Measurements from ENCODE around the gene KRTAP10-12.

Gene KRTAP10-12

DNA sequence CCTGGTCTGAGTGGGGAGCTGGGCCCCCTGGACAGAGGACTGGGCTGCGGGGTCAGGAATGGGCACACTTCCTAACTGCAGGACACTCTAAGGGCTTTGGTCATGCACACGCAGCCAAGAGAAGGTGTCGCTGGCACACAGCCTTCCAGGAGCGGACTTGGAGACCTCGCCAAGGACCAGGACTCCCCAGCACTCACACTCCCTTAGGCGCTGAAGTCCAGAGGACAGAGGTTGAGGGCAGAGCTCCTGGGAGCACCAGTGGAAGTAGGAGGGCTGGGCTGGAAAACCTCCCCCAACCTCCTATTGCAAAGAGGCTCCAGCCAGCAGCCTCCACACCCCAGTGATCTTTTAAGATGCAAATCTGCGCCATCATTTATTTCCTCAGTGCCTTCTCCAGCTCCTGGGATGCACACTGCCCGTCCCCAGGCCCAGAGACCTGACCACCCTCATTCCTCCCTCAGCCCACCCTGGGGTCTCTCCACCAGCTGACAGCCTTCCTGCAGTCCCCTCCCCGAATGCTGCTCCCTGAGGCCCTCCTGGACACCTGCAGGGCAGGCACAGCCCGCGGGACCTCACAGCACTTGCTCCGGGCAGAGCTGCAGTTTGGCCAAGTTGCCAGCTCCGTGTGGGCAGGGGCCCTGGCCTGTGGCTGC is 11.4 kb downstream of the KRTAP10-12 start:
- Histone ChIP-seq H3K27ac (ENCODE audit: low read depth, low read length, severe bottlenecking) (no peak overlapping the region), H3K36me3 (ENCODE audit: control insufficient read depth, insufficient read depth, low read length) (no peaks in the 10 kb centered on the region), H3K4me3 (ENCODE audit: extremely low read depth, insufficient read depth, low read length, poor library complexity, severe bottlenecking) (no peak overlapping the region), H3K4me1 (ENCODE audit: control insufficient read depth, insufficient read depth, low read length, poor library complexity, severe bottlenecking) (peaks cover 15% of the 10 kb centered on the region), H3K9me3 (ENCODE audit: control insufficient read depth, low read length) (no peaks in the 10 kb centered on the region)
- WGBS, 2 experiments (ENCODE audit: insufficient coverage in 2 of 2) = 1 to 4% methylated on average over 9 to 11 of the region's 13 CpGs

DNA sequence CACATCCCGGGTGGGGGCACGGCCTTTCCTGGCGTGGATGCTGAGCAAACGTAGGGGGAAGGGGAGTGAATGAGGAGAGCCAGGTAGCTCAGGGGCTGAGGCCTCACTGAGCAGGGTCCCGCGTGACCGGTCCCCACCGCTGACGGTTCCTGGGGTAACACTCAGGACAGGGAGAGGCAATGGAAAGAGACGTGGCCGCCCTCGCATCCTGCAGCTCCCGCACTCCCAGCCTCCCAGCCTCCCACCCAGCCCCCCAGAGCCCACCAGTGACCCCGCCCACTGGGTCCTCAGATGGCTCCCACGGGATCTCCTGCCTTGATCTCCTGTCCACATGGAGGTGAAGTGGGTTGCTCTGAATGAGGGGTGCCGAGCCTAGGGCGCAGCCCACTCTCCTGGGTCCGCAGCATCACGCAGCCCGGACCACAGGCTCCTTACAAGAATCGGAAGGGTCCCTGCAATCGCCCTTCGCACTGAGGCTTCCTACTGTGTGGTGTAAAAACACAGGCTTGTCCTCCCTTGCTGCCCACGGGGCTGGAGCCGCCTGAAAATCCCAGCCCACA is 12.0 kb downstream of the KRTAP10-12 start:
- WGBS, 2 experiments (ENCODE audit: insufficient coverage in 2 of 2) = 2 to 11% methylated on average over 13 to 18 of the region's 25 CpGs
- Histone ChIP-seq H3K4me3 (ENCODE audit: extremely low read depth, insufficient read depth, low read length, poor library complexity, severe bottlenecking) (no peak overlapping the region), H3K9me3 (ENCODE audit: control insufficient read depth, low read length) (no peaks in the 10 kb centered on the region), H3K36me3 (ENCODE audit: control insufficient read depth, insufficient read depth, low read length) (no peaks in the 10 kb centered on the region), H3K4me1 (ENCODE audit: control insufficient read depth, insufficient read depth, low read length, poor library complexity, severe bottlenecking) (peaks cover 15% of the 10 kb centered on the region), H3K27ac (ENCODE audit: low read depth, low read length, severe bottlenecking) (no peak overlapping the region)

DNA sequence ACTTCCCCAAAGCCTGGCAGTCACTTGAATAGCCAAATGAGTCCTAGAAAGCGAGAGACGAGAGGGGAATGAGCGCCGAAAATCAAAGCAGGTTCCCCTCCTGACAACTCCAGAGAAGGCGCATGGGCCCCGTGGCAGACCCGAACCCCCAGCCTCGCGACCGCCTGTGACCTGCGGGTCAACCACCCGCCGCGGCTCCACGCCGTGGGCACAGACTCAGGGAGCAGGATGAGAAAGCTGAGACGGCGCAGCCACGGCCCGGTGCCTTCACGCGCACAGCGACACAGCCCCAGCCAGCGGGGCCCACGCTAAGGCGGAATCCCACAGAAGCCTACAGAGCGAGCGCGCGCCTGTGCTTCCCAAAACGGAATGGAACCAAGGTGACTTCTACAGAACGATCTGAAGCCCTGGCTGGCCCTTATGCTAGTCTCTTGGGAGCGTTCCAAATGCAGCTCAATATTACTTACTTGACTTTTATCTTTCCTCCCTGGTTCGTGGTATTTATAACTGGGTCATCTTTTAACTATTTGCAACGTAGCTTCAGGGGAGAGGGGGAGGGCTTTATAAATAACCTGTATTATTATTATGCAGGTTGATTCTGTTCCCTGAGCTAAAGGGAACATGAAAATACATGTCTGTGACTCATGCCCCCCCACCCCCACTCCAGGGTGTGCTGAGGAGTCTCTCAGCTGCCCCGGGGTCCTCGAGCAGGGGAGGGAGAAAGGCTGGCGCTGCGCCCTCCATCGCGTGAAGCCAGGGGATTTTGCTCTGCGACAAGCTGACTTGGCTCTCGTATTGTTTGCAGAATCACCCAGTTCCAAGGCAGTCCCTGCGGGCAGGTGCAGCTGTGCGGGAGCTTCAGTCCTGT is 12.7 kb downstream of the KRTAP10-12 start:
- Histone ChIP-seq H3K27ac (ENCODE audit: low read depth, low read length, severe bottlenecking) (no peak overlapping the region), H3K4me1 (ENCODE audit: control insufficient read depth, insufficient read depth, low read length, poor library complexity, severe bottlenecking) (peaks cover 15% of the 10 kb centered on the region), H3K36me3 (ENCODE audit: control insufficient read depth, insufficient read depth, low read length) (no peaks in the 10 kb centered on the region), H3K4me3 (ENCODE audit: extremely low read depth, insufficient read depth, low read length, poor library complexity, severe bottlenecking) (no peak overlapping the region), H3K9me3 (ENCODE audit: control insufficient read depth, low read length) (no peaks in the 10 kb centered on the region)
- WGBS, 2 experiments (ENCODE audit: insufficient coverage in 2 of 2) = 2% methylated on average over 34 to 38 of the region's 45 CpGs

DNA sequence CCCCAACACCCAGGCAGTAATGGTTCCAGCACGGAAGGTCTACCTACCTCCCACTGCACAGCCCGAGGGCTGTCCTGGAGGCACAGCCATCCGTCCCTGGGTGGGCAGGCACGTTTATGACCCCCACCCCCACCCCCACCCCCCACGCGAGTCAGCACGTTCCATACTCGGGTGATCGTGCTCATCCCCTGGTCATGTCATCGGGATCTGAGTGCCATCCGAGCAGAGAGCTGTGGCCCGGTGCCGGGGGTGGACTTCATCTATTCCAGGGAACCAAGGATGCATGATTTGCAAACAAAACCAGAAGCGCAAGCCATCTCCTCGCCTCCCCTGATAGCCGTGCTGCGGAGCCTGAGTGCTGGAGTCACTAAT is 13.3 kb downstream of the KRTAP10-12 start:
- H3K4me1 ChIP-seq (ENCODE audit: control insufficient read depth, insufficient read depth, low read length, poor library complexity, severe bottlenecking) = peaks cover 15% of the 10 kb centered on the region
- WGBS, 2 experiments (ENCODE audit: insufficient coverage in 2 of 2) = 2 to 5% methylated on average over 12 to 13 of the region's 17 CpGs
- H3K27ac ChIP-seq (ENCODE audit: low read depth, low read length, severe bottlenecking) = no peak overlapping the region
- H3K4me3 ChIP-seq (ENCODE audit: extremely low read depth, insufficient read depth, low read length, poor library complexity, severe bottlenecking) = no peak overlapping the region
- no peaks in the 10 kb centered on the region for H3K36me3 ChIP-seq (ENCODE audit: control insufficient read depth, insufficient read depth, low read length)
- H3K9me3 ChIP-seq (ENCODE audit: control insufficient read depth, low read length) = no peaks in the 10 kb centered on the region

DNA sequence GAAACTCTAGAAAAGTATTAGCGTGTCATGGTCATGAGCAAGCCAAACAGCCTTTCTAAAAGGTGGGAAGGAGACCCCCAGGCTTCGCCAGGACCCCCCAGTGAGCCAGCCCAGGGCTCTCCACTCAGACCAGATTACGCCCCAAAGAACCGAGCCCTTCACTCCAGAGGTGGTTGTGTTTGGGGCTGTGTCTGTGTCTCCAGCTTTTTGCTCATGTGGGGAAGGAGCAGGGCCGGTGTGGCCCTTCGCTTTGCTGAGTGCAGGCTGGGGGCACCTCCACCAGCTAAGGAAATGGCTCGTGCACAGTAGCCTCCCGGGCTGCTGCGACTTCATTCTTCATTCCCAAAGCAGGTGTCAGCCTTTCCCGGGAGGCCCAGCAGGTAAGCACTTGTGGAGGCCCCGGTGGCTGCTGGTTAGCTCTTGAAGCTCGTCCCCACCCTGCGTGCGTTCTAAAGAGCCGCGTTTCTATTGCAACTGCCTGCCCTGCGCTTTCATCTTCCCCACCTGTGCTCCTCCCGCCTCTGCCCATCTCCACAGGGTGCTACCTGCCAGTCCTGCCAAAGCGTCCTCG is 13.9 kb downstream of the KRTAP10-12 start:
- Histone ChIP-seq H3K4me1 (ENCODE audit: control insufficient read depth, insufficient read depth, low read length, poor library complexity, severe bottlenecking) (peaks cover 15% of the 10 kb centered on the region), H3K27ac (ENCODE audit: low read depth, low read length, severe bottlenecking) (no peak overlapping the region), H3K36me3 (ENCODE audit: control insufficient read depth, insufficient read depth, low read length) (no peaks in the 10 kb centered on the region), H3K4me3 (ENCODE audit: extremely low read depth, insufficient read depth, low read length, poor library complexity, severe bottlenecking) (no peak overlapping the region), H3K9me3 (ENCODE audit: control insufficient read depth, low read length) (no peaks in the 10 kb centered on the region)
- WGBS, 2 experiments (ENCODE audit: insufficient coverage in 2 of 2) = 1 to 2% methylated on average over 15 to 18 of the region's 20 CpGs

DNA sequence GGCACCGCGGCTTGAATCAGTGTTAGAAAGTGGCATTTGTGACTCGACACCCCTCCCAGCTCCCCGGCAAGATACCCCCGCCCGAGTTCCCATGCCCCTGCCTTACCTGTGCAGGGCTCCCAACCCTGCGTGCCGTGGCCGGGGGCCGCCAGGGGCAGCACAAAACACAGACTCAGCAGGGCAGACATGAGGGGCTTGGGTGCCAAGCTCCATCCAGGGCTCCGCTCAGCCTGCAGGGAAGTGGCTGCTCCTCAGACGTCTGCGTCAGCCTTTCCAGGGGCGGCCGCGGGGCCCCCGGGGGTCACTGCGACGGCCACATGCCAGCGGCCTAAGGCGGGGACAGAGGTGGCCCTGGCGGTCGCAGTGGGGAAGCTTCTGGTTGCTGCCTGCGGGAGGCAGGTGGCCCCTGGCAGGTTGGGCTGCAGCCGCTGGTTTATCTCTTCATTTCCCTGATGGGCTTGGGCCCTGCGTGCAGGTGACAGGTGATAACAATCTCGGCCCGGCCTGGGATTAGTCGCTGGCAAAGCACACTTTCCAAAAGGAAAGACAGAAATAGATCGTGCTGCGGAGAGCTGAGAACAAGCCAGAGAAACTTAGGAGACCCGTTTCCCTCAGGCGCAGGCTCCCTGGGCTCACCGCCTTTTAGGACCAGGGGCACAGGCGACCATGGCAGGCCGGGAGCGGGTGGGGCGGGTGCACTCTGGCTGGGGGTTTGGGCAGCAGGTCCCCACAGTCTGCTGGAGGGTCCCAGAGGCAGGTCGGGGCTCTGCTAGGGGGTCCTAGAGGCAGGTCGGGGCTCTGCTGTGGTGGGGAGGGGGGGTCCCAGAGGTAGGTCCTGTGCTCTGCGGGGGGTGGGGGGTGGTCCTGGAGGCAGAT is 14.6 kb downstream of the KRTAP10-12 start, which contains the start of gene TSPEAR:
TSS of gene TSPEAR (minus strand) at position 246 of the 876 bp plus-strand sequence. CDS start at position 188, 58 bp downstream.
- H3K4me3 ChIP-seq (ENCODE audit: extremely low read depth, insufficient read depth, low read length, poor library complexity, severe bottlenecking) = no peak within 1 kb of the TSS
- WGBS, 2 experiments (ENCODE audit: insufficient coverage in 2 of 2) = 1% methylated on average over 17 to 34 of the region's 41 CpGs
- H3K4me1 ChIP-seq (ENCODE audit: control insufficient read depth, insufficient read depth, low read length, poor library complexity, severe bottlenecking) = peaks cover 15% of the 10 kb centered on the region
- no peak within 1 kb of the TSS for H3K27ac ChIP-seq (ENCODE audit: low read depth, low read length, severe bottlenecking)
- no peaks in the 10 kb centered on the region for H3K9me3 ChIP-seq (ENCODE audit: control insufficient read depth, low read length)
- H3K36me3 ChIP-seq (ENCODE audit: control insufficient read depth, insufficient read depth, low read length) = no peaks in the 10 kb centered on the region

DNA sequence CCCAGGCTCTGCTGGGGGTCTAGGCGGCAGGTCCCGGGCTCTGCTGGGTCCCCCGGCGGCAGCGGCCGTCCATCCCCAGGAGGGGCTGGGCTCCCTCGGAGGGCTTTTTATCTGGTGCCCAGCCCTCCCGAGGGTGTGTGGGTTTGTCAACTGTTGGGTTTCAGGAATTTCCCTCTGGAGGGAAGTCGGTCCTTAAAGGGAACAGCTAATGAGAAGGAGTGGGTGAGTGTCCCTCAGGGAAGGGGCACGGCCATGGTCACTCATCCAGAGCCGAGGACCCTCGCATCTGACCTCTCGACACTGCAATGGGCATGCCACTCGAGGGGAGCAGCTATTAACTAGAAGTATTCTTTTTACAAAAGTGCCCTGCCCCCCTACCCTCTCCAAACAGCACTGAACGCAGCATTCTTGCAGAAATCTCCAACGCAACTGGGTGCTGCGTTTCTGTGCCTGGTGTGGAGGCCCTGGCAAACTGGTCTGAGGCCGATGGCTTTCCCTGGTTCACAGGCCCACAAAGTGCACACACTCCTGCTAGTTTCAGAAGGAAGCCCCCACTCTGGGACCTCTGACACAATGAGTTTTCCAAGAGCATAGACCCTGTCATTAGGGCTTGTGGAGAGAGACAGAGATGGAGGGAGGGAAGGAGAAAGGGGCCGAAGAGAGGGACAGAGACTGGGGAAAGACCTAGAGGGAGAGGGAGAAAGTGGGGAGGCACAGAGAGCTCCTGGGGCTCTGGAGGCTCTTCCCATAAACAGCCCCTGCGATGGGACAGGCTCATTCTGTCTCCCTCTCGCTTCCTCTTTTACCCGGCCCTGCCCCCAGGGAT is 15.4 kb downstream of the KRTAP10-12 start:
- WGBS, 2 experiments (ENCODE audit: insufficient coverage in 2 of 2) = 9 to 12% methylated on average over 10 to 18 of the region's 22 CpGs
- Histone ChIP-seq H3K9me3 (ENCODE audit: control insufficient read depth, low read length) (no peaks in the 10 kb centered on the region), H3K36me3 (ENCODE audit: control insufficient read depth, insufficient read depth, low read length) (no peaks in the 10 kb centered on the region), H3K4me3 (ENCODE audit: extremely low read depth, insufficient read depth, low read length, poor library complexity, severe bottlenecking) (no peak overlapping the region), H3K4me1 (ENCODE audit: control insufficient read depth, insufficient read depth, low read length, poor library complexity, severe bottlenecking) (peaks cover 15% of the 10 kb centered on the region), H3K27ac (ENCODE audit: low read depth, low read length, severe bottlenecking) (no peak overlapping the region)

DNA sequence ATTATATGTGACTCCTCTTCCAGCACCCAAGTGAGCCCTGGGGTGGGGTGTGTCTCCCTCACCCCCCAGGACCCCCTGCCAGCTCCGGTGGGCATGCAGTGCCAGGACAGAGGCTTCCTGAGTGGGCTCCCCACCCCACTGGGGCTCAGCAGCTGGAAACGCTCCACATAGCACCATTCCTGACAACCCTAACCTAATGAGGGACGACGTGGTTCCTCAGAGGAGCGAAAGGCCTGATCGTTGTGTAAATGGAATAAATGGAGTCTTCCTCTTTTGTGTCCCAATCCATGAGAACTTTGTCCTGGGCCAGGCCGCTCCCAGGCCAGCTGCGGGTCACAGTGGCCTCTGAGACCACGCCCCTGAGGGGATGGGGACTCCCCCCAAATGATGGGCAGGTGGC is 16.2 kb downstream of the KRTAP10-12 start:
- no peak overlapping the region for H3K27ac ChIP-seq (ENCODE audit: low read depth, low read length, severe bottlenecking)
- peaks cover 15% of the 10 kb centered on the region for H3K4me1 ChIP-seq (ENCODE audit: control insufficient read depth, insufficient read depth, low read length, poor library complexity, severe bottlenecking)
- H3K9me3 ChIP-seq (ENCODE audit: control insufficient read depth, low read length) = no peaks in the 10 kb centered on the region
- no peak overlapping the region for H3K4me3 ChIP-seq (ENCODE audit: extremely low read depth, insufficient read depth, low read length, poor library complexity, severe bottlenecking)
- no peaks in the 10 kb centered on the region for H3K36me3 ChIP-seq (ENCODE audit: control insufficient read depth, insufficient read depth, low read length)
- 73 to 93% methylated on average over 3 to 4 of the region's 9 CpGs for WGBS, 2 experiments (ENCODE audit: insufficient coverage in 2 of 2)

DNA sequence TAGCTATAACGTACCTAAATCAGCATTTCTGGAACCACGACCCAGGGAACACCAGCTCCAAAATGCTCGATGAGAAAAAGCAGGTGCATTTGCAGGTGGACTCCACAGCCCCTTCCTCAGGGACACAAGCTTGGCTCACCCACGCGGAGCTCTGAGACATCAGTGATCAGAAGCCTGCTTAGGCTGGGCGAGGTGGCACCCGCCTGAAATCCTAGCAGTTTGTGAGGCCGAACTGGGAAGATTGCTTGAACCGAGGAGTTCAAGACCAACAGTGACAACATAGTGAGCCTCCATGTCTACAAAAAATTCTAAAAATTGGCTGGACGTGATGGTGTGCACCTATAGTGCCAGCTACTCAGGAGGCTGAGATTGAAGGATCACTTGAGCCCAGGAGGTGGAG is 16.9 kb downstream of the KRTAP10-12 start:
- Histone ChIP-seq H3K4me3 (ENCODE audit: extremely low read depth, insufficient read depth, low read length, poor library complexity, severe bottlenecking) (no peak overlapping the region), H3K36me3 (ENCODE audit: control insufficient read depth, insufficient read depth, low read length) (no peaks in the 10 kb centered on the region), H3K27ac (ENCODE audit: low read depth, low read length, severe bottlenecking) (no peak overlapping the region), H3K9me3 (ENCODE audit: control insufficient read depth, low read length) (no peaks in the 10 kb centered on the region), H3K4me1 (ENCODE audit: control insufficient read depth, insufficient read depth, low read length, poor library complexity, severe bottlenecking) (peaks cover 15% of the 10 kb centered on the region)
- WGBS, 2 experiments (ENCODE audit: insufficient coverage in 2 of 2) = 88 to 90% methylated on average over 9 to 10 of the region's 10 CpGs

All from mesodermal cell (in vitro differentiated cells).